WTC11 (cell line): ENCODE data around the gene GALNT16. TPM values are rescaled to one million over a fixed set of nuclear protein-coding genes. Genes with fewer than 3 reads are reported as not detected.

ENCODE experiments used
- ATAC-seq: fragments of 200-7000 bp; cut with Tn5 transposase; 2 replicates; pipeline ENCODE4 v1.10.0; 2021; ENCODE audit warnings: mild to moderate bottlenecking, moderate library complexity
- CTCF ChIA-PET: fragments of 300-600 bp; sonication (Branson Sonifier 250); formaldehyde crosslinking; loops from one replicate; lab custom pipeline; 2021; ENCODE audit warnings: antibody characterized with exemption; lab: Charles Lee
- POLR2A ChIA-PET: fragments of 350-600 bp; sonication (Branson Sonifier 250); formaldehyde crosslinking; loops from one replicate; lab custom pipeline; 2021; ENCODE audit warnings: antibody characterized with exemption; lab: Charles Lee
- DNase-seq: peaks from one replicate; pipeline ENCODE4 v3.0.0; 2021; ENCODE audit warnings: low spot score
- H3K27ac Mint-ChIP-seq: 2 replicates; pipeline ENCODE4 v1.8.0; 2021; ENCODE audit warnings: mixed read lengths
- H3K27me3 Mint-ChIP-seq: 2 replicates; pipeline ENCODE4 v1.8.0; 2021; ENCODE audit warnings: low read depth, mild to moderate bottlenecking, moderate library complexity, mixed read lengths
- H3K36me3 Mint-ChIP-seq: 2 replicates; pipeline ENCODE4 v1.8.0; 2021; ENCODE audit warnings: mixed read lengths
- H3K4me1 Mint-ChIP-seq: 2 replicates; pipeline ENCODE4 v1.8.0; 2022; ENCODE audit warnings: mixed read lengths
- H3K4me3 Mint-ChIP-seq: 2 replicates; pipeline ENCODE4 v1.8.0; 2021; ENCODE audit warnings: mild to moderate bottlenecking, moderate library complexity, mixed read lengths
- H3K9me3 Mint-ChIP-seq: 2 replicates; pipeline ENCODE4 v1.8.0; 2021; ENCODE audit warnings: mixed read lengths
- ARID4B ChIP-seq: sonication (generic); formaldehyde crosslinking; IDR thresholded peaks from 2 replicates; pipeline ENCODE4 v1.8.0; 2023; ENCODE audit warnings: missing genetic modification reagents, mild to moderate bottlenecking, borderline replicate concordance
- ATF6 ChIP-seq: sonication (generic); formaldehyde crosslinking; IDR thresholded peaks from 2 replicates; pipeline ENCODE4 v1.8.1; 2023; ENCODE audit warnings: mild to moderate bottlenecking, missing genetic modification reagents
- CTCF ChIP-seq: fragments of 200-600 bp; IDR thresholded peaks from 2 replicates; pipeline ENCODE4 v1.8.0; 2022; ENCODE audit warnings: antibody characterized with exemption
- E2F1 ChIP-seq: sonication (generic); formaldehyde crosslinking; IDR thresholded peaks from 2 replicates; pipeline ENCODE4 v1.8.0; 2022; ENCODE audit warnings: mild to moderate bottlenecking, missing genetic modification reagents
- ELF4 ChIP-seq: sonication (generic); formaldehyde crosslinking; IDR thresholded peaks from 2 replicates; pipeline ENCODE4 v1.8.1; 2022; ENCODE audit warnings: low read depth, mild to moderate bottlenecking, moderate library complexity, missing genetic modification reagents
- FOXK1 ChIP-seq: sonication (generic); formaldehyde crosslinking; IDR thresholded peaks from 2 replicates; pipeline ENCODE4 v1.8.0; 2022; ENCODE audit warnings: mild to moderate bottlenecking, moderate library complexity, missing genetic modification reagents
- HMGA2 ChIP-seq: fragments of 250-450 bp; sonication (Bioruptor Pico); IDR thresholded peaks from 2 replicates; pipeline ENCODE4 v1.4.0; 2021; ENCODE audit warnings: mild to moderate bottlenecking, moderate library complexity
- HMGXB4 ChIP-seq: sonication (generic); formaldehyde crosslinking; IDR thresholded peaks from 2 replicates; pipeline ENCODE4 v1.8.1; 2023; ENCODE audit warnings: mild to moderate bottlenecking, moderate library complexity, missing genetic modification reagents
- IRF1 ChIP-seq: sonication (generic); formaldehyde crosslinking; IDR thresholded peaks from 2 replicates; pipeline ENCODE4 v1.8.0; 2023; ENCODE audit warnings: missing genetic modification reagents
- MAX ChIP-seq: sonication (generic); formaldehyde crosslinking; IDR thresholded peaks from 2 replicates; pipeline ENCODE4 v1.8.0; 2022; ENCODE audit warnings: mild to moderate bottlenecking, missing genetic modification reagents
- USF2 ChIP-seq: sonication (generic); formaldehyde crosslinking; IDR thresholded peaks from 2 replicates; pipeline ENCODE4 v1.8.1; 2023; ENCODE audit warnings: mild to moderate bottlenecking, missing genetic modification reagents, moderate library complexity
- ZBTB21 ChIP-seq: sonication (generic); formaldehyde crosslinking; IDR thresholded peaks from 2 replicates; pipeline ENCODE4 v1.8.1; 2023; ENCODE audit warnings: mild to moderate bottlenecking, missing genetic modification reagents, borderline replicate concordance
- ZNF121 ChIP-seq: sonication (generic); formaldehyde crosslinking; IDR thresholded peaks from 2 replicates; pipeline ENCODE4 v1.8.0; 2023; ENCODE audit warnings: missing genetic modification reagents
- ZNF232 ChIP-seq: sonication (generic); formaldehyde crosslinking; IDR thresholded peaks from 2 replicates; pipeline ENCODE4 v1.8.0; 2022; ENCODE audit warnings: mild to moderate bottlenecking, missing genetic modification reagents
- ZNF396 ChIP-seq: fragments of 250-450 bp; sonication (Bioruptor Pico); IDR thresholded peaks from 2 replicates; pipeline ENCODE4 v1.8.0; 2021; ENCODE audit warnings: mild to moderate bottlenecking, moderate library complexity, borderline replicate concordance
- ZNF423 ChIP-seq: fragments of 250-450 bp; sonication (Bioruptor Pico); IDR thresholded peaks from 2 replicates; pipeline ENCODE4 v2.1.2; 2022; ENCODE audit warnings: mild to moderate bottlenecking, moderate library complexity
- total RNA-seq: library from RNA; stranded (reverse); gene quantifications from 3 replicates; pipeline ENCODE4 v1.2.3, GENCODE V29; 2021

The GALNT16 gene
- total RNA-seq, 1 experiment from 2014 or later, result 4.5 TPM

GRCh38 chr14:69260861-69261564 is 1.1 kb downstream of the GALNT16 start:
- no peak overlapping the region for H3K27ac Mint-ChIP-seq
- H3K4me1 Mint-ChIP-seq, result peaks cover 21% of the 10 kb centered on the region
- ChIA-PET POLR2A (interaction anchor here (0.6 kb wide), 1 partner anchor 11 kb away, joined by 5 read pairs; no protein-coding TSS in a partner anchor), CTCF (interaction anchor here (0.5 to 5.7 kb wide), 39 partner anchors 8 to 313 kb away, joined by 3 to 56 read pairs (median 5); partner anchors contain the start of genes DCAF5, ERH, EXD2 and PLEKHD1)
- H3K36me3 Mint-ChIP-seq, result no peaks in the 10 kb centered on the region
- peak overlapping the region; percentile 79 for H3K4me3 Mint-ChIP-seq
- peak; percentile 43 for ATAC-seq
- peak; percentile 73 for DNase-seq
- TF ChIP-seq ZNF423, result 0 out of 2 replicates have a peak, but pooled peaks have one; percentile 5
- no peak for TF ChIP-seq ZNF232
- no peak for TF ChIP-seq FOXK1 (CRISPR knock-in tag)
- TF ChIP-seq USF2 (CRISPR knock-in tag), result peak; percentile 34; the same call in 1 of the 2 replicates
- TF ChIP-seq HMGXB4, result peak; percentile 61; the same call in 1 of the 2 replicates
- peak; percentile 36; the same call in 1 of the 2 replicates for TF ChIP-seq ZBTB21 (CRISPR knock-in tag)
- no peak for TF ChIP-seq ATF6 (CRISPR knock-in tag)
- no peak for TF ChIP-seq E2F1 (CRISPR knock-in tag)
- no peak for TF ChIP-seq IRF1 (CRISPR knock-in tag)
- TF ChIP-seq HMGA2, result no peak
- TF ChIP-seq ZNF396 (CRISPR knock-in tag), result no peak
- peak; percentile 82 for TF ChIP-seq CTCF
- 0 out of 2 replicates have a peak, but pooled peaks have one; percentile 60 for TF ChIP-seq MAX (CRISPR knock-in tag)
- no peaks in the 10 kb centered on the region for H3K9me3 Mint-ChIP-seq
- peaks cover 57% of the 10 kb centered on the region for H3K27me3 Mint-ChIP-seq

- no peak for DNase-seq
- no peaks in the 10 kb centered on the region for H3K9me3 Mint-ChIP-seq
Measured at GRCh38 chr14:69261761-69262331, 1.9 kb downstream of the GALNT16 start.

More at GRCh38 chr14:69261761-69262331, 1.9 kb downstream of the GALNT16 start:
- POLR2A ChIA-PET, result no interaction called here
- ATAC-seq, result peak; percentile 14
- H3K4me3 Mint-ChIP-seq, result peak overlapping the region; percentile 79
- TF ChIP-seq ZNF121 (CRISPR knock-in tag), result peak; percentile 36; the same call in 1 of the 2 replicates
- TF ChIP-seq ELF4, result no peak
- no peak for TF ChIP-seq ARID4B (CRISPR knock-in tag)
- H3K36me3 Mint-ChIP-seq, result no peaks in the 10 kb centered on the region
- peaks cover 50% of the 10 kb centered on the region for H3K27me3 Mint-ChIP-seq
- CTCF ChIA-PET, result interaction anchor here (0.5 to 5.7 kb wide), 38 partner anchors 9 to 312 kb away, joined by 3 to 56 read pairs (median 5); partner anchors contain the start of genes DCAF5, ERH, EXD2 and PLEKHD1
- H3K27ac Mint-ChIP-seq, result no peak overlapping the region
- H3K4me1 Mint-ChIP-seq, result peaks cover 21% of the 10 kb centered on the region
